Measurements from ENCODE around the gene DGKA. TPM values are rescaled to one million over a fixed set of nuclear protein-coding genes. Genes with fewer than 3 reads are reported as not detected.

Gene DGKA
- total RNA-seq, 1 experiment from 2014 or later: 27.2 TPM

GRCh38 chr12:55906056-55906455 is 24.9 kb upstream of the DGKA start:
- ATAC-seq (peak; percentile 79), DNase-seq (peak; percentile 64)
- Histone ChIP-seq H3K9me3 (ENCODE audit: low read length) (no peaks in the 10 kb centered on the region), H3K79me2 (ENCODE audit: low read length) (no peaks in the 10 kb centered on the region), H3K27me3 (ENCODE audit: low read length) (no peaks in the 10 kb centered on the region), H4K20me1 (ENCODE audit: low read length) (no peaks in the 10 kb centered on the region), H3K36me3 (ENCODE audit: low read depth, low read length) (no peaks in the 10 kb centered on the region), H3K9me2 (replicated peaks; ENCODE audit: low read length) (no peaks in the 10 kb centered on the region), H3K4me2 (ENCODE audit: low read length) (peak overlapping the region; percentile 56; the same call in 1 of the 2 replicates), H3K4me3 (ENCODE audit: low read length) (no peak overlapping the region), H3K9ac (ENCODE audit: low read length) (no peak overlapping the region), H3K27ac (ENCODE audit: low read length) (no peak overlapping the region), H2AFZ (ENCODE audit: low read length) (no peak overlapping the region), H3K4me1 (ENCODE audit: insufficient read depth, low read length) (peaks cover 10% of the 10 kb centered on the region; the same call in 1 of the 2 replicates), H3F3A (ENCODE audit: low read length, unreplicated experiment) (no peaks in the 10 kb centered on the region)
- TF ChIP-seq CTCF (conservative IDR thresholded peaks at IDR 0.05; ENCODE audit: low read depth, low read length) (no peak), EZH2 (IDR thresholded peaks at IDR 0.05; ENCODE audit: low read length, unreplicated experiment) (no peak), EZH2phosphoT487 (IDR thresholded peaks at IDR 0.05; ENCODE audit: borderline replicate concordance, low read length) (no peak)
- BruUV-seq (replicated peaks): no TSS peak
- ChIA-PET POLR2A (ENCODE audit: unreplicated experiment) (interaction anchor here (0.7 kb wide), 1 partner anchor 297 kb away, joined by 13 read pairs; no protein-coding TSS in a partner anchor), CTCF (interaction anchor here (0.6 kb wide), 1 partner anchor 90 kb away, joined by 3 read pairs; no protein-coding TSS in a partner anchor)
- intact Hi-C loops (cut with micrococcal nuclease): no loop called here

GRCh38 chr12:55908726-55909512 is 22.0 kb upstream of the DGKA start:
- Histone ChIP-seq H3K36me3 (ENCODE audit: low read depth, low read length) (peaks cover 8% of the 10 kb centered on the region; the same call in 1 of the 2 replicates), H3K9me2 (replicated peaks; ENCODE audit: low read length) (no peaks in the 10 kb centered on the region), H3K27ac (ENCODE audit: low read length) (0 out of 2 replicates have a peak overlapping the region, but pooled peaks have one; percentile 12), H3K4me1 (ENCODE audit: insufficient read depth, low read length) (peaks cover 10% of the 10 kb centered on the region; the same call in 1 of the 2 replicates), H2AFZ (ENCODE audit: low read length) (no peak overlapping the region), H3K79me2 (ENCODE audit: low read length) (0 out of 2 replicates have a peak, but pooled peaks cover 2% of the 10 kb centered on the region), H3K4me3 (ENCODE audit: low read length) (no peak overlapping the region), H3K4me2 (ENCODE audit: low read length) (peak overlapping the region; percentile 2; the same call in 1 of the 2 replicates), H3K9me3 (ENCODE audit: low read length) (no peaks in the 10 kb centered on the region), H3K9ac (ENCODE audit: low read length) (no peak overlapping the region), H3K27me3 (ENCODE audit: low read length) (no peaks in the 10 kb centered on the region), H4K20me1 (ENCODE audit: low read length) (no peaks in the 10 kb centered on the region), H3F3A (ENCODE audit: low read length, unreplicated experiment) (no peaks in the 10 kb centered on the region)
- TSS peak; percentile 51 for BruUV-seq (replicated peaks)
- POLR2A ChIA-PET (ENCODE audit: unreplicated experiment): interaction anchor here (1.4 kb wide), 1 partner anchor 91 kb away, joined by 4 read pairs; the partner anchor contains the start of genes ORMDL2 and SARNP
- DNase-seq: peak; percentile 42
- no peak for TF ChIP-seq EZH2phosphoT487 (IDR thresholded peaks at IDR 0.05; ENCODE audit: borderline replicate concordance, low read length)
- TF ChIP-seq EZH2 (IDR thresholded peaks at IDR 0.05; ENCODE audit: low read length, unreplicated experiment): no peak
- no peak for TF ChIP-seq CTCF (conservative IDR thresholded peaks at IDR 0.05; ENCODE audit: low read depth, low read length)
- CTCF ChIA-PET: no interaction called here
- intact Hi-C loops (cut with micrococcal nuclease): no loop called here
- ATAC-seq: peak; percentile 79

Data from PC-3 (cell line).